Stimulated activated naive CD4-positive, alpha-beta T cell (primary cell): ENCODE data around the gene ZBTB8OS.
"Not testable (repeated sequence)": the region's sequence is repeated elsewhere in the genome, so short reads cannot be mapped to it uniquely, and the experiment has no call there.

ENCODE experiments used
- DNase-seq, 6 experiments: peaks; one replicate each; lab custom pipeline; 2025; lab: John Stamatoyannopoulos, UW

Gene ZBTB8OS

DNA sequence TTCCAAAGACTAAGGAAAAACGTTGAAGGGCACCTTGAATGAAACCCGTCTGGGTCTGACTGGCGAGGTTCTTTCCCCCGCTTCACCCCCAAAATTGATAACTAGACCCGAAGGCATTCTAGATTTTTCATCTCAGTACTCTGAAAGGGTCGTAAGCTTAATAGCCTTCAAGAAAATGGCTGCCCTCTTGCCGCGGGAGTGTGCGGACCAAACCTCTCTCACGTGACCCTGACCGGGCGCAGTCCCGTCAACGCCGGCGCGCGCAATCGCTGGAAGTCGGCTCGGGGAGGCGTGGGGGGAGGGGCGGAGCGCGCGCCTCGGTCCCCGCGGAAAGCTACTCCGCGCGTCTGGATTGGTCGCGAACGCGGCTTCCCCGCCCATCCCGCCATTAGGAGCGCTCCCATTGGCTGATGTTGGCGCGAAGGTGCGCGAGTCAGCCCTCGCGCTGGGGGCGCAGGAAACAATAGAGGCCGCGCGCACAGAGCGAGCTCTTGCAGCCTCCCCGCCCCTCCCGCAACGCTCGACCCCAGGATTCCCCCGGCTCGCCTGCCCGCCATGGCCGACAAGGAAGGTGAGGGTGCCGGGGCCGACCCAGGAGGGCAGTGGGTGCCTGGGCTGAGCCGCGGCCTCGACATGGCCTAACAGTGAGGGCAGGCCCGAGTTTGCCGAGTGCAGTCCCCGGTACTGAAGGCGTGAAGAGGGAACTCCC is 556 bp upstream of the ZBTB8OS start, which contains the start of gene RBBP4:
Gene RBBP4 (plus strand): TSS at position 457 of the 709 bp plus-strand sequence. CDS start 99 bp downstream, at position 556.
- peak; percentile 96 to 98 (median 97) for DNase-seq

DNA sequence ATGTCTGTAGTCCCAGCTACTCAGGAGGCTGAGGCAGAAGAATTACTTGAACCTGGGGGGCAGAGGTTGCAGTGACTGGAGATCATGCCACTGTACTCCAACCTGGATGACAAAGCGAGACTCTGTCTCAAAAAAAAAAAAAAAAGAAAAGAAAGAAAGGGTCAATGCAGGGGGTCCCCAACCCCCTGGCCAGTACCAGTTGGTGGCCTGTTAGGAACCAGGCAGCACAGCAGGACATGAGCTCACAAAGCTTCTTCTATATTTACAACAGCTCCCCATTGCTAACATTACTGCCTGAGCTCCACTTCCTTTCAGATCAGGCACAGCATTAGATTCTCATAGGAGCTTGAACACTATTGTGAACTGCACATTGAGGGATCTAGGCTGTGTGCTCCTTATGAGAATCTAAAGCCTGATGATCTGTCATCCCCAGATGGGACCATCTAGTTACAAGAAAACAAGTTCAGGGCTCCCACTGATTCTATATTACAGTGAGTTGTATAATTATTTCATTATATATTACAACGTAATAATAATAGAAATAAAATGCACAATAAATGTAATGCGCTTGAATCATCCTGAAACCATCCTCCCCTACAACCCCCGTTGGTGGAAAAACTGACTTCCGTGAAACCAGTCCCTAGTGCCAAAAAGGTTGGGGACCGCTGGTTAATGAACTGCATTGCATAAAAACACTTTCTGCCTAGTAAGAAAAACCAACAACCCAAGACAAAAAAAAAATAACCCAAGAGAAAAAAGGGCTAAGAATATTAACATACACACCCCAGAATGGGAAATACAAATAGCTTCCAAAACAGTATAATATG is 2.8 kb downstream of the ZBTB8OS start:
- no peak for DNase-seq

- no peak for DNase-seq
Measured at GRCh38 chr1:32644426-32644825, 5.9 kb downstream of the ZBTB8OS start.

- DNase-seq = not testable (repeated sequence)
Measured at GRCh38 chr1:32642292-32642827, 8.0 kb downstream of the ZBTB8OS start.

DNA sequence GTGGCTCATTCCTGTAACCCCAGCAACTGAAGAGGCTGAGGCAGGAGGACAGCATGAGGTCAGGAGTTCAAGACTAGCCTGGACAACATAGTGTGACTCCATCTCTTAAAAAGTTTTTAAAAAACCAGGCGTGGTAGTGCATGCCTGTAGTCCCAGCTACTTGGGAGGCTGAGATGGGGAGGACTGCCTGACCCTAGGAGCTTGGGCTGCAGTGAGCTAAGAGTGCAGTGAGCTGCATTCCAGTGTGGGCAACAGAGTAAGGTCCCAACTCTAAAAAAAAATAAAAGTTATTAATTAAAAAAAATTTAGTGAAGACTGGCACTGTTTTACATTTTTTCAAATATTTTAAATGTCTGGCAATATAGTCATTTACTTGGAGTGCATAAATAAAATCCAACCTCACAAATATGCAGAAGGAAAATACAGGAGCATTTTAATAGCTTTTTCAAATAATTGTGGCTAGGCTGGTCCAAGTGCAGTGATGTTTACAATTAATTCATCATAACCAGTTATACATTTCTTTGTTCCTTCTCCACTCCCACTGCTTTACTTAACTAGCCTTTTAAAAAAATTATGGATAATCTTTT is 10.8 kb downstream of the ZBTB8OS start:
- no peak for DNase-seq

DNA sequence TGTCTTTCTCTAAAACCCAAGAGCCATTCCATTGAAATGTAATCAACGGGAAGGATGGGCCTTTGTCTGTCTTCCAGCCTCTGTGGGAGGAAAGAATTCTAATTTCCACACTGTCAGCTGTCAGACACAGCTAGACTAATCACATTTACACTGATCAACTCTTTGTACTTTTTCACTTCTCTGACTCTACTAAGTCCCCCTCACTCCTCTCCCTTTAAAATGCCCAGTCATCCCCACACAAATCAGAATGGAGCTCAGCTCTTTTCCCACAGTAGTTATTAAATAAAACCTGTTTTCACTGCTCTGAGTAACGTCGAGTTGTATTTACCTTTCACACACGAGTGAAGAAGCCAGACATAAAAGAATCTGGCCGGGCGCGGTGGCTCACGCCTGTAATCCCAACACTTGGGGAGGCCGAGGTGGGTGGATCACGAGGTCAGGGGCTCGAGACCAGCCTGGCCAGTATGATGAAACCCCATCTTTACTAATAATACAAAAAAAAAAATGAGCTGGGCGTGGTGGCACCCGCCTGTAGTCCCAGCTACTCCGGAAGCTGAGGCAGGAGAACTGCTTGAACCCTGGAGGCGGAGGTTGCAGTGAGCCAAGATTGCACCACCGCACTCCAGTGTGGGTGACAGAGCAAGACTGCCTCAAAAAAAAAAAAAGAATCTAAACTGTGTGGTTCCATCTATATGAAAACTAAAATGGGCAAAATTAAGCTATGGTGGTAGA is 13.3 kb downstream of the ZBTB8OS start:
- DNase-seq = no peak

GRCh38 chr1:32635508-32636277 is 14.7 kb downstream of the ZBTB8OS start:
- DNase-seq = no peak

GRCh38 chr1:32632829-32633228 is 17.5 kb downstream of the ZBTB8OS start:
- no peak for DNase-seq

- not testable (repeated sequence) for DNase-seq
Measured at GRCh38 chr1:32630173-32630572, 20.2 kb downstream of the ZBTB8OS start.

GRCh38 chr1:32627596-32628162 is 22.7 kb downstream of the ZBTB8OS start:
- no peak for DNase-seq

GRCh38 chr1:32626176-32626575 is 24.2 kb downstream of the ZBTB8OS start:
- no peak for DNase-seq

DNA sequence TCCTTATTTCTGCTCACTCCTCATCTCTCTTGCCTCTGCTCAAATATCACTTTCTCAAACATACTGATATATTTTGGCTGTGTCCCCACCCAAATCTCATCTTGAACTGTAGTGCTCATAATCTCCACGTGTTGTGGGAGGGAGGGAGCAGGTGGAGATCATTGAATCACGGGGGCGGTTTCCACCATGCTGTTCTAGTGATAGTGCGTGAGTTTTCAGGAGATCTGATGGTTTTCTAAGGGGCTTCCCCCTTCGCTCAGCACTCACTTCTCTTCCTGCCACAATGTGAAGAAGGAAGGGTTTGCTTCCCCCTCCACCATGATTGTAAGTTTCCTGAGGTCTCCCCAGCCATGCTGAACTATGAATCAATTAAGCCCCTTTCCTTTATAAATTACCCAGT is 26.6 kb downstream of the ZBTB8OS start:
- DNase-seq = no peak

DNA sequence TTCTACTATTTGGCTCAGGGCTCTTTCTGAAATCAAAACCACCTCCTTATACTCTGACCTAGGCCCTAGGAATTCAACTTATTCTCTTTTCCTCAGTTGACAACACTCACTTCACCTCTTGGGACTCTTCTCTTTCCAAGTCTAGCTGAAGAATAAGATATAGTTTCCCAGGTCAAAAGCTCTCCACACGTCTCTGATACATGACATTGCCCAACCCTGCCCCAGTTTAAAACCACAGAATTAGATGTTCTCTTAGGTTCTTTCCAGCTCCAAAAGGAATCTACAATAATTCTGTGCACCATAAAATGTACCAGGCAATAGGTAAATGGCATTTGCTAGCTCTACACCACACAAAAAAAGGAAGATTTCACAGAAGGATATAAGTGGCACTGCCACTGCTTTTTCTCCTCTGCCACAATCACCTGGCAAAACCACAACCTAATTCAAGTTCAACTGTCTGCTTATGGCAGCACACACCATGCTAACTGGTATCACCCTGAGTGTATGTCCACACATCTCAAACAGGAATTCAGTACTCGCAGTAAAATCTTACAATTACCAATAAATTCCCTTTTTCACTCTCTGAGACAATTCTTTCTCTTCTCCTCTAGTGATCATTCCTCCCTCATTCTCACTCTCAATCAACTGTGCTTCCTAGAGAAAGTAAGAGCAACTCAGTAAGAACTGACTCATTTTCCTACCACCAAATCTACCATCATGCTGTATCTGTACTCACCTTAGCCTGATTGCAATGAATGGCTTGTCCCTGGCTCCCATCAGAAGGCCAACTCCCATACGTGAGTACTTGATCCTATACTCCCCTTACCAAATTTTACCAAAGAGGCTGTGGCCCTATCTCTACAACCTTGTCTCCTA is 27.3 kb downstream of the ZBTB8OS start:
- no peak for DNase-seq

DNA sequence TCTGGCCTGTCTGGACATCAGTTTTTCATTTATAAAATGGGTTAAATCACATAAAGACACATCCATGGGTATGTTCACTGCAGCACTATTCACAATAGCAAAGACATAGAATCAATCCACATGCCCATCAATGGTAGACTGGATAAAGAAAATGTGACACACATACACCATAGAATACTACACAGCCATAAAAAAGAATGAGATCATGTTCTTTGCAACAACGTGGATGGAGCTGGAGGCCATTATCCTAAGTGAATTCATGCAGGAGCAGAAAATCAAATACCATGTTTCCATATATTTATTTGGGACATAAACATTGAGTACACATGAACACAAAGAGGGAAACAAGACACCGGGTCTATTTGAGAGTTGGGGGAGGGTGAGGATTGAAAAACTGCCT is 28.1 kb downstream of the ZBTB8OS start:
- DNase-seq = no peak

- no peak for DNase-seq
Measured at GRCh38 chr1:32619701-32620485, 30.5 kb downstream of the ZBTB8OS start.

GRCh38 chr1:32618673-32619221 is 31.6 kb downstream of the ZBTB8OS start:
- no peak for DNase-seq

GRCh38 chr1:32613472-32613871 is 36.9 kb downstream of the ZBTB8OS start:
- DNase-seq = no peak

DNA sequence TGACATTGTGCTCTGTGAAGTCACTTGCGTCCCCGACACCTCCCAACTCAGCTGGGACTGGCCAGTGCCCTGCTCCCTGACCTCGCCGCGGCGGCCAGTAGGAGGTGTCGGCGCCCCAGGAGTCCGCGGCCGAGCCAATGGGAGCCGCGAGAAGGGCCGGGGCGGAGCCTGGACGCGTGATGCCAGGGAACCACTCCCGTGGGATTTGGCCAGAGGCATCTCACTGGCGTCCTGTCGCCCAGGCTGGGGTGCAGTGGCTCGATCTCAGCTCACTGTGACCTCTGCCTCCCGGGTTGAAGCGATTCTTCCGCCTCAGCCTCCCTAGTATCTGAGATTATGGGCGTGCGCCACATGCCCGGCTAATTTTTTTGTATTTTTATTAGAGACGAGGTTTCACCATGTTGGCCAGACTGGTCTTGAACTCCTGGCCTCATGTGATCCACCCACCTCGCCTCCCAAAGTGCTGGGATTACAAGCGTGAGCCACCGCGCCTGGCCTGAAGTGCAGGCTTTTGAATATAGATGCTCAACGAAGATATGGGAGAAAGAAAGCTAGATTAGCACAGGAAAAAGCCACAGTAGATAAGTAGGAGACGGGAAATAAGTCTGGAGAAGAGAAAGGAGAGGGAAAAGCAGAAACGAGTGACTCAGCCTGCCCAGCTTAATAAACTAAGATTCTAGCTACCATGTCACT is 38.0 kb downstream of the ZBTB8OS start:
- peak in 5 of 6 experiments; percentile 1 to 40 (median 20) for DNase-seq
